DMS 273 (cell line): ENCODE data around the gene RAB40C.
A peak's percentile ranks its signal among the peaks of the same experiment; 100 is the strongest.

Experiments
- DNase-seq: peaks from one replicate; lab custom pipeline; 2025; ENCODE audit not compliant: unreplicated experiment; lab: John Stamatoyannopoulos, UW

Gene RAB40C

GRCh38 chr16:610513-611381, 20.9 kb downstream of the RAB40C start:
- no peak for DNase-seq

GRCh38 chr16:615122-615521, 25.3 kb downstream of the RAB40C start:
- DNase-seq = no peak

- no peak for DNase-seq
Measured at GRCh38 chr16:616733-617586, 27.1 kb downstream of the RAB40C start.

- DNase-seq = no peak
Measured at GRCh38 chr16:617855-618254, 28.0 kb downstream of the RAB40C start.

- no peak for DNase-seq
Measured at GRCh38 chr16:619476-620100, 29.7 kb downstream of the RAB40C start.

GRCh38 chr16:620700-621525, 31.0 kb downstream of the RAB40C start:
- no peak for DNase-seq

GRCh38 chr16:621526-622105, 31.8 kb downstream of the RAB40C start:
- DNase-seq = peak; percentile 52

- no peak for DNase-seq
Measured at GRCh38 chr16:622920-623280, 33.0 kb downstream of the RAB40C start.

GRCh38 chr16:624526-625070, 34.7 kb downstream of the RAB40C start:
- no peak for DNase-seq

GRCh38 chr16:625117-625976, 35.5 kb downstream of the RAB40C start:
- no peak for DNase-seq

- no peak for DNase-seq
Measured at GRCh38 chr16:625977-626765, 36.3 kb downstream of the RAB40C start.

- peak; percentile 48 for DNase-seq
Measured at GRCh38 chr16:626787-627453, 37.1 kb downstream of the RAB40C start.

GRCh38 chr16:627454-628239, 37.8 kb downstream of the RAB40C start:
- DNase-seq = no peak

GRCh38 chr16:628321-629061, 38.6 kb downstream of the RAB40C start:
- DNase-seq = no peak

- peak; percentile 82 for DNase-seq
Measured at GRCh38 chr16:629185-629832, 39.4 kb downstream of the RAB40C start.

GRCh38 chr16:629833-630248, 40.0 kb downstream of the RAB40C start:
- DNase-seq = peak; percentile 78
